Kidney epithelial cell (primary cell): ENCODE results near the gene RLN2. TPM values are rescaled to one million over a fixed set of nuclear protein-coding genes. Genes with fewer than 3 reads are reported as not detected.
"Not testable (repeated sequence)": the region's sequence is repeated elsewhere in the genome, so short reads cannot be mapped to it uniquely, and the experiment has no call there.

Source experiments
- DNase-seq: peaks from one replicate; pipeline ENCODE4 v3.0.0-alpha.2; 2010; ENCODE audit warnings: low read depth
- H3K27me3 ChIP-seq: 2 replicates; pipeline ENCODE4 v1.6.0; 2011; ENCODE audit warnings: low read length; ENCODE audit not compliant: control insufficient read depth, insufficient read depth
- H3K36me3 ChIP-seq: 2 replicates; pipeline ENCODE4 v1.5.1; 2011; ENCODE audit warnings: low read length; ENCODE audit not compliant: control insufficient read depth, insufficient read depth
- H3K4me3 ChIP-seq: 2 replicates; pipeline ENCODE4 v1.5.1; 2011; ENCODE audit warnings: low read depth, mild to moderate bottlenecking, control low read depth, low read length
- total RNA-seq: library from RNA; depleted of rRNA; stranded (reverse); fragments of >200 nt; gene quantifications from 2 replicates; pipeline ENCODE4 v1.2.3, GENCODE V29; 2015
- TF ChIP-seq, protein P1 (sequence below): IDR thresholded peaks from 2 replicates; pipeline ENCODE4 v1.5.1; 2011; ENCODE audit warnings: mild to moderate bottlenecking, moderate library complexity, low read length, control low read depth, inconsistent platforms; ENCODE audit not compliant: insufficient read depth, poor library complexity, severe bottlenecking

The RLN2 gene
- total RNA-seq, 1 donor from 2014 or later: 2.5 TPM

DNA sequence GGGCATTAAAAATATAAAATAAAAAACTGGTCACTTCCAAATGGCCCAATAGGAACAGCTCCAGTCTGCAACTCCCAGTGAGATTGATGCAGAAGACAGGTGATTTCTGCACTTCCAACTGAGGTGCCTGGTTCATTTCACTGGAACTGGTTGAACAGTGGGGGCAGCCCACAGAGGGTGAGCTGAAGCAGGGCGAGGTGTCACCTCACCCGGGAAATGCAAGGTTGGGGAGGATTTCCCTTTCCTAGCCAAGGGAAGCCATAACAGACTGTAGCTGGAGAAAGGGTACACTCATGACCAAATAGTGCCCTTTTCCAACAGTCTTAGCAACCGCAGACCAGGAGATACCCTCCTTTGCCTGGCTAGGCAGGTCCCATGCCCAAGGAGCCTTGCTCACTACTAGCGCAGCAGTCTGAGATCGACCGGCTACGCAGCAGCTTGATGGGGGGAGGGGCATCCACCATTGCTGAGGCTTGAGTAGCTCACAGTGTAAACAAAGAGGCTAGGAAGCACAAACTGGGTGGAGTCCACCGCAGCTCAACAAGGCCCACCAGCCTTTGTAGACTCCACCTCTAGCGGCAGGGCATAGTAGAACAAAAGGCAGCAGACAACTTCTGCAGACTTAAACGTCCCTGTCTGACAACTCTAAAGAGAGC, 22.5 kb upstream of the RLN2 start:
- TF ChIP-seq, protein P1, sequence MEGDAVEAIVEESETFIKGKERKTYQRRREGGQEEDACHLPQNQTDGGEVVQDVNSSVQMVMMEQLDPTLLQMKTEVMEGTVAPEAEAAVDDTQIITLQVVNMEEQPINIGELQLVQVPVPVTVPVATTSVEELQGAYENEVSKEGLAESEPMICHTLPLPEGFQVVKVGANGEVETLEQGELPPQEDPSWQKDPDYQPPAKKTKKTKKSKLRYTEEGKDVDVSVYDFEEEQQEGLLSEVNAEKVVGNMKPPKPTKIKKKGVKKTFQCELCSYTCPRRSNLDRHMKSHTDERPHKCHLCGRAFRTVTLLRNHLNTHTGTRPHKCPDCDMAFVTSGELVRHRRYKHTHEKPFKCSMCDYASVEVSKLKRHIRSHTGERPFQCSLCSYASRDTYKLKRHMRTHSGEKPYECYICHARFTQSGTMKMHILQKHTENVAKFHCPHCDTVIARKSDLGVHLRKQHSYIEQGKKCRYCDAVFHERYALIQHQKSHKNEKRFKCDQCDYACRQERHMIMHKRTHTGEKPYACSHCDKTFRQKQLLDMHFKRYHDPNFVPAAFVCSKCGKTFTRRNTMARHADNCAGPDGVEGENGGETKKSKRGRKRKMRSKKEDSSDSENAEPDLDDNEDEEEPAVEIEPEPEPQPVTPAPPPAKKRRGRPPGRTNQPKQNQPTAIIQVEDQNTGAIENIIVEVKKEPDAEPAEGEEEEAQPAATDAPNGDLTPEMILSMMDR: no peak
- no peak overlapping the region for H3K4me3 ChIP-seq
- no peaks in the 10 kb centered on the region for H3K36me3 ChIP-seq
- no peaks in the 10 kb centered on the region for H3K27me3 ChIP-seq
- DNase-seq: no peak

DNA sequence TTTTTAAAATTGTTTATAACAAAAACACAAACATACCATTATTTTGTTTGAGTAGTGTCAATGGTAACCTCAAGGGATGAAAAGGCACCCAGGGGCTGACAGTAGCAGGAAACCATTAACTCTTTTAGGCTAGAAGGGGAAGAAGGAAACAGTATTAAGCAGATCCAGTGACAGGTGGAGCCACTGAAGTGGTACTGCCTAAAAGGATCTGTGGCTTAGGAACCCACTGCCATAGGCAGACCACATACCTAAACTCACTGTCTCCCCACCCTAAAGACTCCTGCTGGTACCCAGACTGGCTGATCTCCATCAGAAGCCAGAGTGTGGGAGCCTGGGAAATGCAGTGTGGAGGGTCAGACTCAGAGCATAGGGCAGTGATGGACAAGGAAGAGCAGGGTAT, 21.7 kb upstream of the RLN2 start:
- no peak for DNase-seq
- TF ChIP-seq, protein P1: no peak
- Histone ChIP-seq H3K27me3 (no peaks in the 10 kb centered on the region), H3K4me3 (no peak overlapping the region), H3K36me3 (no peaks in the 10 kb centered on the region)

DNA sequence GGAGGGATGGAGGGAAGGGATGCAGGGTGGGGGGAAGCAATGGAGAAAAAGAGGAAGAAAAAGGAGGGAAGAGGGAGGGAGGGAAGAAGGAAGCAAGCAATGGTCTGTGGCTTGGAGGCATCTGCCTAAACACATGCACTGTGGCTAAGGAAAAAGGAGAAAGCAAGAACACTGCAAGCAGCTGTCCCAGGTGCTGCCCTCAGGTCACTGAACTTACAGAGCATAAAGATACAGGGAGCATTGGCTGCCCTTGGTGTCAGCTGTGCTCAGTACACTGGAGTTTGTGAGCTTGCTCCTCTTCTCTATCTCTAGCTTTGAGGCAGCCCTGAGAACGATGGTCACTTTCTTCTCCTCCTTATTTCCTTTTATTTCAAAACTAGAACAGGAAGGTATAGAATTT, 17.1 kb upstream of the RLN2 start:
- H3K27me3 ChIP-seq, H3K36me3 ChIP-seq, DNase-seq, H3K4me3 ChIP-seq: not testable (repeated sequence)

DNA sequence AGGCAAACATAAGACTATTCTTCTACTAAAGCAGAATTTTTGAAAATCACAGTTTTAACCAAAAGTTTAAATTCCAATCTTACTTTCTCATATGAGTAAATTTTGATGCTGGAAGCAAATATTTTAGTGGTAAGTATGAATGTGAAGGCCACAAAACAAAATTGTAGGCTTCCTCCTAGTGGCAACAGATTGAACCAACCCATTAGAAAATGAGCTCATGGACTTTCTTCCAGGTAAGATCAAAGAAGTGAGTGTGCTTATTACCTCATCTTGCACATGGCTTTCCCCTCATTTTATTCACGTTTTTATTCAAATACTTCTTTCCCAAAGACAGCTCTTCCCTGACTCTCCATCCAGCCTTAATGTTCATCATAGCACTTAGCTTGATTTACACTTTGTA, 16.5 kb upstream of the RLN2 start:
- DNase-seq: no peak
- no peaks in the 10 kb centered on the region for H3K36me3 ChIP-seq
- H3K27me3 ChIP-seq: no peaks in the 10 kb centered on the region
- no peak overlapping the region for H3K4me3 ChIP-seq
- TF ChIP-seq, protein P1: no peak

DNA sequence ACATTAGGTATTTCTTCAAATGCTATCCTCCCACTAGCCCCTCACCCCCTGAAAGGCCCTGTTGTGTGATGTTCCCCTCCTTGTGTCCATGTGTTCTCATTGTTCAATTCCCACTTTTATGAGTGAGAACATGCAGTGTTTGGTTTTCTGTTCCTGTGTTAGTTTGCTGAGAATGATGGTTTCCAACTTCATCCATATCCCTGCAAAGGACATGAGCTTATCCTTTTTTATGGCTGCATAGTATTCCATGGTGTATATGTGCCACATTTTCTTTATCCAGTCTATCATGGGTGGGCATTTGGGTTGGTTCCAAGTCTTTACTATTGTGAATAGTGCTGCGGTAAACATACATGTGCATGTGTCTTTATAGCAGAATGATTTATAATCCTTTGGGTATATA, 11.9 kb upstream of the RLN2 start:
- not testable (repeated sequence) for H3K27me3 ChIP-seq, H3K4me3 ChIP-seq, H3K36me3 ChIP-seq, DNase-seq

DNA sequence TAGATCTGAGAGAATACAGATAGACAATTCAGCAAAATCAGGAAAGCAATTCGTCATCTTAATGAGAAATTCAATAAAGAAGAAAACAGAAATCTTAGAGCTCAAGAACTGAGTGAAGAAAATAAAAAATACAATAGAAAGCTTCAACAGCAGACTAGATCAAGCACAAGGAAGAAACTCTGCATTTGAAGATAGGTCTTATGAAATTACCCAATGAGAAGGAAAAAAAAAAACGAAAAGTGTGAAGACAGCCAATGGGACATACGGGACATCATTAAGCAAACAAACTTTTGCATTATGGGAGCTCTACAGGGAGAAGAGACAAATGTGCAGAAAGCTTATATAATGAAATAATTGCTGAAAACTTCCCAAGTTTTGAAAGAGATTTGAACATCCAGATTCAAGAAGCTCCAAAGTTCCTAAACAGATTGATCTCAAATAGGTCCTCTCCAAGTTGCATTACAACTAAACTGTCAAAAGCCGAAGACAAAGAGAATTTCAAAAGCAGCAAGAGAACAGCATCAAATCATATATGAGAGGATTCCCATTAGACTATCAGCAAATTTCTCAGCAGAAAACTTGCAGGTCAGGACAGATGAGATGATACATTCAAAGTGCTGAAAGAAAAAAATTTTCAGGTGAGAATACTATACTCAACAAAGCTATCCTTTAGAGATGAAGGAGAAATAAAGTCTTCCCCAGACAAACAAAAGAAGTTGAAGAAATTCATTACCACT, 10.8 kb upstream of the RLN2 start:
- H3K36me3 ChIP-seq: no peaks in the 10 kb centered on the region
- no peak overlapping the region for H3K4me3 ChIP-seq
- TF ChIP-seq, protein P1: no peak
- H3K27me3 ChIP-seq: no peaks in the 10 kb centered on the region
- DNase-seq: no peak

DNA sequence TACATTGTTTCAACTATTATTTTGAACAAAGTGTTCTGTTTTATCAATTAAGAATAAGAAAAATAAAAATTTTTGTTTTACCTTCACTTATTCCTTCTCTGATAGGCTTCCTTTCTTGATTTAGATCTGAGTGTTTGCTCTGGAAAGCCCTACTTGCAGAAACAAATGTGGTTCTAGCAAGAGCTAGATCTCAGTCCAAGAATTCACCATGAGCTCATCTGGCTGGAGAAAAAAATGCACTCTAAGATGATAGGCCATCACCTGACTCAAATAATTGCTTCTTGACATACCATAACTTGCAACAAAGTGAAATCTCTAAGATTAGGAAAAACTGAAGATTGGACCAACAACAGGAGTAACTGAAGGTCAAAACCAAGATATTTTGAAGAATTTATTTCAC, 6.3 kb upstream of the RLN2 start:
- Histone ChIP-seq H3K36me3 (no peaks in the 10 kb centered on the region), H3K4me3 (no peak overlapping the region), H3K27me3 (no peaks in the 10 kb centered on the region)
- TF ChIP-seq, protein P1: no peak
- no peak for DNase-seq
